ENCODE measurements around the gene BRPF3.

The BRPF3 gene

GRCh38 chr6:36200154-36200891 lies 3.8 kb downstream of the BRPF3 start:
- 98% methylated on average over 19 of the region's 19 CpGs for WGBS
- H4K8ac ChIP-seq (ENCODE audit: low read length): no peak overlapping the region
- no peak overlapping the region for H3K18ac ChIP-seq (ENCODE audit: low read depth in 1 of 2, low read length in 2 of 2)

GRCh38 chr6:36200998-36201596 lies 4.6 kb downstream of the BRPF3 start:
- Histone ChIP-seq H3K4me1 (ENCODE audit: control insufficient read depth, insufficient read depth, low read depth, low read length) (peaks cover 7% of the 10 kb centered on the region), H2BK15ac (ENCODE audit: low read depth, poor library complexity, severe bottlenecking) (no peak overlapping the region)
- 99% methylated on average over 15 of the region's 15 CpGs for WGBS

More at GRCh38 chr6:36200154-36200891, 3.8 kb downstream of the BRPF3 start:
- Histone ChIP-seq H3K9me3 (ENCODE audit: control insufficient read depth, low read length) (no peaks in the 10 kb centered on the region), H3K4me2 (ENCODE audit: low read length, poor library complexity, severe bottlenecking) (no peak overlapping the region), H3K79me1 (replicated peaks; ENCODE audit: low read length, poor library complexity, severe bottlenecking) (peaks cover 54% of the 10 kb centered on the region), H2BK12ac (ENCODE audit: low read length in 2 of 2) (no peak overlapping the region), H3K4ac (ENCODE audit: low read depth in 1 of 2, low read length in 2 of 2) (no peak overlapping the region), H2BK5ac (ENCODE audit: low read depth, low read length, poor library complexity, severe bottlenecking) (no peak overlapping the region), H3K14ac (ENCODE audit: low read length in 2 of 2) (no peak overlapping the region), H3K4me3 (ENCODE audit: insufficient read depth in 1 of 2, low read depth in 1 of 2, low read length in 2 of 2) (no peak overlapping the region), H3K27me3 (ENCODE audit: control insufficient read depth in 1 of 2, insufficient read depth in 1 of 2, low read length in 2 of 2) (no peaks in the 10 kb centered on the region), H2AFZ (ENCODE audit: low read depth, low read length) (no peak overlapping the region), H2AK5ac (ENCODE audit: low read length, severe bottlenecking) (no peak overlapping the region), H3K23ac (ENCODE audit: low read length in 2 of 2) (no peak overlapping the region), H3K27ac (ENCODE audit: low read length, poor library complexity, severe bottlenecking) (no peak overlapping the region), H3K4me1 (ENCODE audit: control insufficient read depth, insufficient read depth, low read depth, low read length) (peaks cover 9% of the 10 kb centered on the region), H4K91ac (ENCODE audit: low read length) (no peak overlapping the region), H3K36me3 (ENCODE audit: control insufficient read depth in 1 of 2, insufficient read depth in 2 of 2, low read depth in 1 of 2, low read length in 2 of 2) (peaks cover 37 to 58% of the 10 kb centered on the region in 2 experiments), H2BK15ac (ENCODE audit: low read depth, poor library complexity, severe bottlenecking) (no peak overlapping the region), H2BK120ac (ENCODE audit: low read depth, low read length) (no peak overlapping the region), H3K9ac (ENCODE audit: low read length) (no peak overlapping the region)
- no peak for DNase-seq

GRCh38 chr6:36201612-36202011 lies 5.1 kb downstream of the BRPF3 start:
- no peak overlapping the region for H2BK120ac ChIP-seq (ENCODE audit: low read depth, low read length)
- H3K36me3 ChIP-seq (ENCODE audit: control insufficient read depth in 1 of 2, insufficient read depth in 2 of 2, low read depth in 1 of 2, low read length in 2 of 2): peaks cover 40 to 71% of the 10 kb centered on the region in 2 experiments
- H3K27ac ChIP-seq (ENCODE audit: low read length, poor library complexity, severe bottlenecking): no peak overlapping the region
- H4K8ac ChIP-seq (ENCODE audit: low read length): no peak overlapping the region
- no peak overlapping the region for H3K4ac ChIP-seq (ENCODE audit: low read depth in 1 of 2, low read length in 2 of 2)
- H3K14ac ChIP-seq (ENCODE audit: low read length in 2 of 2): no peak overlapping the region
- H3K18ac ChIP-seq (ENCODE audit: low read depth in 1 of 2, low read length in 2 of 2): no peak overlapping the region
- H3K4me2 ChIP-seq (ENCODE audit: low read length, poor library complexity, severe bottlenecking): no peak overlapping the region
- no peak overlapping the region for H2BK5ac ChIP-seq (ENCODE audit: low read depth, low read length, poor library complexity, severe bottlenecking)
- H3K79me1 ChIP-seq (replicated peaks; ENCODE audit: low read length, poor library complexity, severe bottlenecking): peaks cover 60% of the 10 kb centered on the region
- H3K9me3 ChIP-seq (ENCODE audit: control insufficient read depth, low read length): no peaks in the 10 kb centered on the region
- 100% methylated on average over 1 of the region's 3 CpGs for WGBS
- no peak overlapping the region for H3K4me3 ChIP-seq (ENCODE audit: insufficient read depth in 1 of 2, low read depth in 1 of 2, low read length in 2 of 2)
- H2AK5ac ChIP-seq (ENCODE audit: low read length, severe bottlenecking): no peak overlapping the region
- H3K27me3 ChIP-seq (ENCODE audit: control insufficient read depth in 1 of 2, insufficient read depth in 1 of 2, low read length in 2 of 2): no peaks in the 10 kb centered on the region
- no peak overlapping the region for H2BK12ac ChIP-seq (ENCODE audit: low read length in 2 of 2)
- H3K4me1 ChIP-seq (ENCODE audit: control insufficient read depth, insufficient read depth, low read depth, low read length): peaks cover 7% of the 10 kb centered on the region
- H3K23ac ChIP-seq (ENCODE audit: low read length in 2 of 2): no peak overlapping the region
- H2AFZ ChIP-seq (ENCODE audit: low read depth, low read length): no peak overlapping the region
- DNase-seq: no peak
- H3K9ac ChIP-seq (ENCODE audit: low read length): no peak overlapping the region
- no peak overlapping the region for H2BK15ac ChIP-seq (ENCODE audit: low read depth, poor library complexity, severe bottlenecking)
- no peak overlapping the region for H4K91ac ChIP-seq (ENCODE audit: low read length)

More at GRCh38 chr6:36200998-36201596, 4.6 kb downstream of the BRPF3 start:
- Histone ChIP-seq H3K9me3 (ENCODE audit: control insufficient read depth, low read length) (no peaks in the 10 kb centered on the region), H3K4me3 (ENCODE audit: insufficient read depth in 1 of 2, low read depth in 1 of 2, low read length in 2 of 2) (no peak overlapping the region), H2AK5ac (ENCODE audit: low read length, severe bottlenecking) (no peak overlapping the region), H3K36me3 (ENCODE audit: control insufficient read depth in 1 of 2, insufficient read depth in 2 of 2, low read depth in 1 of 2, low read length in 2 of 2) (peaks cover 39 to 66% of the 10 kb centered on the region in 2 experiments), H2BK120ac (ENCODE audit: low read depth, low read length) (no peak overlapping the region), H3K4ac (ENCODE audit: low read depth in 1 of 2, low read length in 2 of 2) (no peak overlapping the region), H3K27ac (ENCODE audit: low read length, poor library complexity, severe bottlenecking) (no peak overlapping the region), H3K23ac (ENCODE audit: low read length in 2 of 2) (no peak overlapping the region), H4K91ac (ENCODE audit: low read length) (no peak overlapping the region), H3K27me3 (ENCODE audit: control insufficient read depth in 1 of 2, insufficient read depth in 1 of 2, low read length in 2 of 2) (no peaks in the 10 kb centered on the region), H2AFZ (ENCODE audit: low read depth, low read length) (no peak overlapping the region), H3K79me1 (replicated peaks; ENCODE audit: low read length, poor library complexity, severe bottlenecking) (peaks cover 57% of the 10 kb centered on the region), H2BK12ac (ENCODE audit: low read length in 2 of 2) (no peak overlapping the region), H4K8ac (ENCODE audit: low read length) (no peak overlapping the region), H3K4me2 (ENCODE audit: low read length, poor library complexity, severe bottlenecking) (no peak overlapping the region), H3K9ac (ENCODE audit: low read length) (no peak overlapping the region), H3K18ac (ENCODE audit: low read depth in 1 of 2, low read length in 2 of 2) (no peak overlapping the region), H3K14ac (ENCODE audit: low read length in 2 of 2) (no peak overlapping the region), H2BK5ac (ENCODE audit: low read depth, low read length, poor library complexity, severe bottlenecking) (no peak overlapping the region)
- DNase-seq: no peak

- no peak overlapping the region for H2BK5ac ChIP-seq (ENCODE audit: low read depth, low read length, poor library complexity, severe bottlenecking)
- H2BK12ac ChIP-seq (ENCODE audit: low read length in 2 of 2): no peak overlapping the region
- peaks cover 7% of the 10 kb centered on the region for H3K4me1 ChIP-seq (ENCODE audit: control insufficient read depth, insufficient read depth, low read depth, low read length)
- no peaks in the 10 kb centered on the region for H3K9me3 ChIP-seq (ENCODE audit: control insufficient read depth, low read length)
- no peak overlapping the region for H3K4me2 ChIP-seq (ENCODE audit: low read length, poor library complexity, severe bottlenecking)
- H3K9ac ChIP-seq (ENCODE audit: low read length): no peak overlapping the region
- H2AFZ ChIP-seq (ENCODE audit: low read depth, low read length): no peak overlapping the region
- 93% methylated on average over 4 of the region's 4 CpGs for WGBS
- no peak overlapping the region for H3K23ac ChIP-seq (ENCODE audit: low read length in 2 of 2)
- H4K91ac ChIP-seq (ENCODE audit: low read length): no peak overlapping the region
- no peak for DNase-seq
- H2BK15ac ChIP-seq (ENCODE audit: low read depth, poor library complexity, severe bottlenecking): no peak overlapping the region
- H3K36me3 ChIP-seq (ENCODE audit: control insufficient read depth in 1 of 2, insufficient read depth in 2 of 2, low read depth in 1 of 2, low read length in 2 of 2): peaks cover 43 to 76% of the 10 kb centered on the region in 2 experiments
- no peaks in the 10 kb centered on the region for H3K27me3 ChIP-seq (ENCODE audit: control insufficient read depth in 1 of 2, insufficient read depth in 1 of 2, low read length in 2 of 2)
- H3K79me1 ChIP-seq (replicated peaks; ENCODE audit: low read length, poor library complexity, severe bottlenecking): peaks cover 63% of the 10 kb centered on the region
- H3K14ac ChIP-seq (ENCODE audit: low read length in 2 of 2): no peak overlapping the region
- H2BK120ac ChIP-seq (ENCODE audit: low read depth, low read length): no peak overlapping the region
- no peak overlapping the region for H3K18ac ChIP-seq (ENCODE audit: low read depth in 1 of 2, low read length in 2 of 2)
- H3K4ac ChIP-seq (ENCODE audit: low read depth in 1 of 2, low read length in 2 of 2): no peak overlapping the region
- H3K27ac ChIP-seq (ENCODE audit: low read length, poor library complexity, severe bottlenecking): no peak overlapping the region
- no peak overlapping the region for H4K8ac ChIP-seq (ENCODE audit: low read length)
- H2AK5ac ChIP-seq (ENCODE audit: low read length, severe bottlenecking): no peak overlapping the region
- H3K4me3 ChIP-seq (ENCODE audit: insufficient read depth in 1 of 2, low read depth in 1 of 2, low read length in 2 of 2): no peak overlapping the region
Measured at GRCh38 chr6:36202101-36202500, 5.6 kb downstream of the BRPF3 start.

All from mesenchymal stem cell (in vitro differentiated cells and primary cell).